GM18502 (cell line): ENCODE results near the gene TRIP11.

ENCODE experiments used
- ATAC-seq: cut with Tn5 transposase; IDR thresholded peaks from one replicate; pipeline ENCODE4 v1.9.1; 2021; ENCODE audit warnings: mild to moderate bottlenecking; ENCODE audit not compliant: unreplicated experiment, poor library complexity

Gene TRIP11

GRCh38 chr14:92012121-92012748, 27.6 kb downstream of the TRIP11 start:
- ATAC-seq, result no peak

- no peak for ATAC-seq
Observed at GRCh38 chr14:92010644-92011043, 29.2 kb downstream of the TRIP11 start.

- ATAC-seq, result no peak
Observed at GRCh38 chr14:92009604-92010003, 30.3 kb downstream of the TRIP11 start.

- no peak for ATAC-seq
Observed at GRCh38 chr14:92005019-92005418, 34.8 kb downstream of the TRIP11 start.

GRCh38 chr14:92004062-92004461, 35.8 kb downstream of the TRIP11 start:
- no peak for ATAC-seq

- no peak for ATAC-seq
Observed at GRCh38 chr14:91998667-91999570, 40.9 kb downstream of the TRIP11 start.

- no peak for ATAC-seq
Observed at GRCh38 chr14:91997492-91997891, 42.4 kb downstream of the TRIP11 start.

- no peak for ATAC-seq
Observed at GRCh38 chr14:91996948-91997371, 42.9 kb downstream of the TRIP11 start.

- ATAC-seq, result no peak
Observed at GRCh38 chr14:91987192-91987591, 52.7 kb downstream of the TRIP11 start.

GRCh38 chr14:91985521-91986255, 54.2 kb downstream of the TRIP11 start:
- ATAC-seq, result no peak

- ATAC-seq, result no peak
Observed at GRCh38 chr14:91985008-91985407, 54.9 kb downstream of the TRIP11 start.

- ATAC-seq, result no peak
Observed at GRCh38 chr14:91983588-91983987, 56.3 kb downstream of the TRIP11 start.

- ATAC-seq, result peak; percentile 58
Observed at GRCh38 chr14:91980157-91980556, 59.7 kb downstream of the TRIP11 start.

- ATAC-seq, result no peak
Observed at GRCh38 chr14:91977884-91978283, 62.0 kb downstream of the TRIP11 start.

GRCh38 chr14:91975763-91976162, 64.1 kb downstream of the TRIP11 start:
- no peak for ATAC-seq

GRCh38 chr14:91971188-91971778, 68.6 kb downstream of the TRIP11 start:
- no peak for ATAC-seq

GRCh38 chr14:91968280-91968679, 71.6 kb downstream of the TRIP11 start:
- no peak for ATAC-seq

- ATAC-seq, result no peak
Observed at GRCh38 chr14:91964724-91965123, 75.1 kb downstream of the TRIP11 start.

GRCh38 chr14:91964011-91964410, 75.8 kb downstream of the TRIP11 start:
- ATAC-seq, result no peak

GRCh38 chr14:91963465-91963864, 76.4 kb downstream of the TRIP11 start:
- ATAC-seq, result no peak
